ENCODE data around the gene CNTN1.

Gene CNTN1

DNA sequence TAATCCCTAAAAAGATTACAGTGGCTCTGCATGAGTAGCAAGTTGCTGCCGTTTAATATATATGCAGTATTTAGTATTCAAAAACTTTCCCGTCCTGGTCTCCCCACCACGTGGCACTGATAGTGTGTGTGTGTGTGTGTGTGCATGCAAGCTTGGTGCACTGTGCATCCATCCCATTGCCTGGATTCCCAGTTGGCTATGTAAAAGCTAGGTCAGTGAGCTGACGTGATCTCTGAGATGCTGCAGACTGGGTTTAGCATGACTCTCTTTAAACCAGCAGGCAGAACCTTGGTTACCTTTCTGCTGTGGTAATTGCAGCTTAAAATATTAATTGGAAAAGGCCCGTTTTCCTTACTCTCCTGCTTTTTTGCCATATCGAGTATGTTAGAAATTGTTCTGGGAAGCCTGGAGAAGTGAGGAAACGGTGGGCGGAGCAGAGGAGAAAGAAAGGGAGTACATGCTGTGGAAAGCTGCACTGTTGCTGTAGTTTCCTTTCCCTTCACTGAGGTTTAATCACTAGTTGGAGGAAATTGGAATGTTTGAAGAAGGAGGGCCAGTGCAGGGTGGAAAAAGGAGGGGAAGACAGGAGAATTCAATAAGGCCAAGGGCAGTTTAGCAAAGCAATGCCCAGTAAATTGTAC is 4.0 kb upstream of the CNTN1 start:
- TF ChIP-seq, protein P1, sequence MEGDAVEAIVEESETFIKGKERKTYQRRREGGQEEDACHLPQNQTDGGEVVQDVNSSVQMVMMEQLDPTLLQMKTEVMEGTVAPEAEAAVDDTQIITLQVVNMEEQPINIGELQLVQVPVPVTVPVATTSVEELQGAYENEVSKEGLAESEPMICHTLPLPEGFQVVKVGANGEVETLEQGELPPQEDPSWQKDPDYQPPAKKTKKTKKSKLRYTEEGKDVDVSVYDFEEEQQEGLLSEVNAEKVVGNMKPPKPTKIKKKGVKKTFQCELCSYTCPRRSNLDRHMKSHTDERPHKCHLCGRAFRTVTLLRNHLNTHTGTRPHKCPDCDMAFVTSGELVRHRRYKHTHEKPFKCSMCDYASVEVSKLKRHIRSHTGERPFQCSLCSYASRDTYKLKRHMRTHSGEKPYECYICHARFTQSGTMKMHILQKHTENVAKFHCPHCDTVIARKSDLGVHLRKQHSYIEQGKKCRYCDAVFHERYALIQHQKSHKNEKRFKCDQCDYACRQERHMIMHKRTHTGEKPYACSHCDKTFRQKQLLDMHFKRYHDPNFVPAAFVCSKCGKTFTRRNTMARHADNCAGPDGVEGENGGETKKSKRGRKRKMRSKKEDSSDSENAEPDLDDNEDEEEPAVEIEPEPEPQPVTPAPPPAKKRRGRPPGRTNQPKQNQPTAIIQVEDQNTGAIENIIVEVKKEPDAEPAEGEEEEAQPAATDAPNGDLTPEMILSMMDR (IDR thresholded peaks at IDR 0.05; ENCODE audit: low read depth, low read length, missing control alignments) = no peak
- no peak for DNase-seq
- Histone ChIP-seq H3K27me3 (replicated peaks) (peaks cover 6% of the 10 kb centered on the region), H3K27ac (no peak overlapping the region), H3K36me3 (replicated peaks) (no peaks in the 10 kb centered on the region), H3K4me3 (ENCODE audit: low read depth, low read length) (no peak overlapping the region)
- in situ Hi-C loops (cut with HindIII; ENCODE audit: low pct_ligation_motif_present, low sequenced_read_pairs) = no loop called here

DNA sequence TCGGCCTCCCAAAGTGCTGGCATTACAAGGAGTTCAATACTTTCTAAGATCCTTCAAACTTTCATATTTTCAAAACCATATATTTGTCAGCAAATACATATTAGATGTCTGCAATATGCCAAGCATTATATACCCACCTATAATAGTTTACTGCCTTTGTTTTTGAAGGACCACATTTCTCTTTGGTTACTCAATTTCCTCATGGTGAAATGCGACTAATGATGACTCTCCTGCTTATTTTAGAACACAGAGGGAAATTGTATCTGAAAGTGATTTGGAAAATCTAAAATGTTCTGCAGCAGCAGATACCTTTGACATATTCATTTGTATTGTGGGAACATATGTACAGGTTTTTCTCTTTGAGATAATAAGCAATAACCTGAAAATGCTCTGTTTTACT is 2.7 kb upstream of the CNTN1 start:
- Histone ChIP-seq H3K4me3 (ENCODE audit: low read depth, low read length) (no peak overlapping the region), H3K36me3 (replicated peaks) (no peaks in the 10 kb centered on the region), H3K27ac (no peak overlapping the region), H3K27me3 (replicated peaks) (peaks cover 7% of the 10 kb centered on the region)
- no peak for DNase-seq
- TF ChIP-seq, protein P1 (IDR thresholded peaks at IDR 0.05; ENCODE audit: low read depth, low read length, missing control alignments) = no peak
- in situ Hi-C loops (cut with HindIII; ENCODE audit: low pct_ligation_motif_present, low sequenced_read_pairs) = no loop called here

DNA sequence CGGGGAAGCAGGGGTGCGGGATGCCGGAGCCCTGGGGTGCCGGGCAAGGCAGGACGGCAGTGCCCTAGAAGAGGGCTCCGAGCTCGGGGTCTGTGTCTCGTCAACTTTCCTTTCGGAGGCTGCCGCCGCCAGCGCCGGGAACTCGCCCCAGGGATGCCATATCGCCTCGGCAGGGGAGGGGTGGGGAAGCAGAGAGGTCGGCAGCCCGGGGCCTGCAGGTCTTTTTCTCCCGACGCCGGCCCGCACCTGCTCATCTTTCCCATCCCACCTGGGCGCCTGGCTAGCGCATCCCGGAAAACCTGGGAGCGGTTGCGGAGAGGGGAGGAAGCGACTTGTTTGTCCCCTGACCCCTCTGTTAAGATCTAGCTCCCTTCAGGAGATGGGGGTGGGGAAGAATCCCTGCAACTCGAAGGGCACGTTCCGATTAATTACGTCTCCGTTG is 547 bp downstream of the CNTN1 start:
- peak overlapping the region; percentile 53 for H3K4me3 ChIP-seq (ENCODE audit: low read depth, low read length)
- TF ChIP-seq, protein P1 (IDR thresholded peaks at IDR 0.05; ENCODE audit: low read depth, low read length, missing control alignments) = no peak
- in situ Hi-C loops (cut with HindIII; ENCODE audit: low pct_ligation_motif_present, low sequenced_read_pairs) = no loop called here
- peaks cover 7% of the 10 kb centered on the region for H3K27me3 ChIP-seq (replicated peaks)
- no peak overlapping the region for H3K27ac ChIP-seq
- no peaks in the 10 kb centered on the region for H3K36me3 ChIP-seq (replicated peaks)
- DNase-seq = no peak

DNA sequence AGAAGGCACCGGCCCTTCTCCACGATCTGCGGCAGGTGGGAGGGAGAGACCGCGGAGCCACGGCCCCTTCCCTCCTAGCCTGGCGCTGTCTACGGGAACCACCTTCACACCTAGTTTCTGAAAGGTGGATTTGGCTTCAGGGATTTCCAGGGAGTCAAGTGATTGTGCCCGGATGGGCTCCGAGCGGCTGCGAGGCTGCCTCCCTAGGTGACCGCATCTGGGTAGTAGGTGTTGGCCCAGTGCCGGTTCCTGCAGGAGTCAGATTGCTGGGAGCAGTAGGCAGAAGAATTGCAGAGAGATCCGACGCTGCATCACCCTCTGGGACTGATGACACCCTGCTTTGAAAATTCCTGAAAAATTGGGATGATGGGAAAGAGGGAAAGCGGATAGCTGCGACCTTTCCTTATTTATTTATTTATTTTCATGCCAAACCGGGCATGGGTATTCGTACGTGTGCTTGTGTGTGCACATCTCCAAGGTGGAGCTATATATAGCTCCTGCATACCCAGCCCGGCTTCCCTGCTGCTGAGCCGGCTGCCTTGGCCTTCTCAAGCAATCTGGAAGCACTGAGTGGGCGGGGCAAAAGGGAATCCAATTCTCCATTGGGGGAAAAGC is 1.1 kb downstream of the CNTN1 start:
- Histone ChIP-seq H3K27ac (no peak overlapping the region), H3K27me3 (replicated peaks) (peaks cover 7% of the 10 kb centered on the region), H3K36me3 (replicated peaks) (no peaks in the 10 kb centered on the region), H3K4me3 (ENCODE audit: low read depth, low read length) (peak overlapping the region; percentile 53)
- in situ Hi-C loops (cut with HindIII; ENCODE audit: low pct_ligation_motif_present, low sequenced_read_pairs) = no loop called here
- TF ChIP-seq, protein P1 (IDR thresholded peaks at IDR 0.05; ENCODE audit: low read depth, low read length, missing control alignments) = no peak
- DNase-seq = no peak

DNA sequence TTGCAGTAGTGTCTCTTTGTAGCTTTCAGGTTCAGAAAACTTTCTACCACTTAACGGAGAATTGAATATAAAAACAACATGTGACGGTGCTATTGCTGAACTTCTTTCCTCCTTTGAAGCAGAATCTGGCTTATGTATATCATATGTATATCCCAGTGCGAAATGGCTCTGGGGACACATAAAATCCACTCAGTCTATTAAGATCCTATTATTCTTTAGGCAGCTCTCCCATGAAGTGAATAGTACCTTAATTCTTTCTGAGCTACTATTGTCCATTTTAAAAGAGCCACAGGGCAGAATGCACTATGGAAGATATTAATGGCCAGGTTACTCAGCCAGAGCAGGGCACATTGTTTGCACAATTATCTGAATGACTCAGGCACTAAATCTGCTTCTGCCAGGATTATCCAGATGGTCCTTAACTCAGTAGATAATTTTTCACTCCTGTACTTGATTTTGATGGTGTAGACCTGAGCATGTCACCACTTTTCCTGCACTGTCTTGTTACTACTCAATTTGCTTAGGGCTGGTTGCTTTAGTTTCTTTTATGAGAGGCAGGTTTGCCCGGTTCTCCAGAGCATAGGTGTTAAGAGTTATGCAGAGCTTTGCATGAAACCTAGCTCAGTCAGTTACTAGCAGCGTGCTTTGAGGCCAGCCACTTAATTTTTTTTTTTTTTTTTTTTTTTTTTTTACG is 5.5 kb downstream of the CNTN1 start:
- in situ Hi-C loops (cut with HindIII; ENCODE audit: low pct_ligation_motif_present, low sequenced_read_pairs) = no loop called here
- TF ChIP-seq, protein P1 (IDR thresholded peaks at IDR 0.05; ENCODE audit: low read depth, low read length, missing control alignments) = no peak
- Histone ChIP-seq H3K4me3 (ENCODE audit: low read depth, low read length) (no peak overlapping the region), H3K27me3 (replicated peaks) (peaks cover 6% of the 10 kb centered on the region), H3K36me3 (replicated peaks) (no peaks in the 10 kb centered on the region), H3K27ac (no peak overlapping the region)
- DNase-seq = no peak
